HCT116 (cell line): Measurements from ENCODE around the gene RGP1. TPM values are rescaled to one million over a fixed set of nuclear protein-coding genes. Genes with fewer than 3 reads are reported as not detected.
A peak's percentile ranks its signal among the peaks of the same experiment; 100 is the strongest.

Source experiments
- ATAC-seq: fragments of 200-7000 bp; cut with Tn5 transposase; 2 replicates; pipeline ENCODE4 v1.9.1; 2020; ENCODE audit warnings: mild to moderate bottlenecking, moderate library complexity
- BruUV-seq: library from RNA; stranded (reverse); fragments of 400-500 nt; replicated peaks from 2 replicates; lab custom pipeline; 2021; lab: Mats Ljungman, UMichigan
- CTCF ChIA-PET: fragments of 300-600 bp; sonication (Branson Sonifier 250); formaldehyde crosslinking; loops from one replicate; lab custom pipeline; 2021; ENCODE audit warnings: antibody characterized with exemption; lab: Charles Lee
- POLR2A ChIA-PET: fragments of 300-600, 350-600 bp; sonication (Branson Sonifier 250); formaldehyde crosslinking; loops from one replicate; lab custom pipeline; 2021; ENCODE audit warnings: antibody characterized with exemption; lab: Charles Lee
- RAD21 ChIA-PET, 2 experiments: fragments of 300-600 bp; sonication (Branson Sonifier 250); formaldehyde crosslinking; loops; one replicate each; lab custom pipeline; 2023; ENCODE audit warnings: low total read pairs in 2 of 2; ENCODE audit not compliant: uncharacterized antibody in 2 of 2, unreplicated experiment in 2 of 2, low non-redundant PET in 1 of 2; lab: Charles Lee
- DNase-seq: peaks from one replicate; pipeline ENCODE4 v3.0.0-alpha.2; 2010; ENCODE audit warnings: low read depth, low spot score
- H2AFZ ChIP-seq: fragments of 200-600 bp; shearing (Covaris generic), sonication (generic); 2 replicates; pipeline ENCODE4 v1.6.1; 2017; ENCODE audit warnings: low read depth, mixed run types, mixed read lengths, antibody characterized with exemption, low read length; ENCODE audit not compliant: poor library complexity, severe bottlenecking
- H3K27ac ChIP-seq: 2 replicates; pipeline ENCODE4 v1.5.1; 2012; ENCODE audit warnings: low read depth, low read length
- H3K27me3 ChIP-seq: fragments of 200-600 bp; sonication (generic); 2 replicates; pipeline ENCODE4 v1.6.1; 2016; ENCODE audit warnings: mixed run types, low read length, mixed read lengths; ENCODE audit not compliant: insufficient read depth
- H3K36me3 ChIP-seq, 2 experiments: fragments of 200-500 bp in 1 of 2; fragments of 200-600 bp in 1 of 2; sonication (Bioruptor generic) in 1 of 2; sonication (generic) in 1 of 2; 2 replicates each; pipeline versions ENCODE4 v1.5.1 to v1.6.1; 2014 to 2016; ENCODE audit warnings: low read length in 2 of 2, inconsistent platforms in 1 of 2, mixed read lengths in 1 of 2, mixed run types in 1 of 2; ENCODE audit not compliant: insufficient read depth in 2 of 2, control insufficient read depth in 1 of 2
- H3K4me1 ChIP-seq, 2 experiments: fragments of 200-600 bp in 1 of 2; sonication (generic) in 1 of 2; 2 replicates each; pipeline versions ENCODE4 v1.5.1 to v1.6.1; 2012 to 2017; ENCODE audit warnings: low read length in 2 of 2, inconsistent platforms in 1 of 2, mild to moderate bottlenecking in 1 of 2, mixed read lengths in 1 of 2, mixed run types in 1 of 2, moderate library complexity in 1 of 2; ENCODE audit not compliant: insufficient read depth in 2 of 2, control insufficient read depth in 1 of 2
- H3K4me2 ChIP-seq: fragments of 200-600 bp; sonication (generic); 2 replicates; pipeline ENCODE4 v1.6.1; 2017; ENCODE audit warnings: mixed run types, low read length, mixed read lengths
- H3K4me3 ChIP-seq, 2 experiments: fragments of 200-600 bp in 1 of 2; sonication (generic) in 1 of 2; replicated peaks in 1 of 2; 2 replicates each; pipeline ENCODE4 v1.5.1; 2011 to 2016; ENCODE audit warnings: low read length in 2 of 2, control low read depth in 1 of 2, low read depth in 1 of 2, mild to moderate bottlenecking in 1 of 2, mixed read lengths in 1 of 2, mixed run types in 1 of 2
- H3K79me2 ChIP-seq: fragments of 200-600 bp; sonication (generic); 2 replicates; pipeline ENCODE4 v1.6.1; 2017; ENCODE audit warnings: mild to moderate bottlenecking, mixed run types, low read length, moderate library complexity, mixed read lengths; ENCODE audit not compliant: insufficient read depth
- H3K9ac ChIP-seq: fragments of 200-600 bp; sonication (generic); 2 replicates; pipeline ENCODE4 v1.6.1; 2016; ENCODE audit warnings: low read length, mixed read lengths
- H3K9me2 ChIP-seq: fragments of 200-600 bp; sonication (generic), shearing (Covaris generic); 2 replicates; pipeline ENCODE4 v1.6.1; 2017; ENCODE audit warnings: mixed run types, mild to moderate bottlenecking, moderate library complexity; ENCODE audit not compliant: insufficient read depth
- H3K9me3 ChIP-seq, 2 experiments: fragments of 200-500 bp in 1 of 2; fragments of 200-600 bp in 1 of 2; sonication (Bioruptor generic) in 1 of 2; sonication (generic) in 1 of 2; 2 replicates each; pipeline ENCODE4 v1.6.1; 2014 to 2017; ENCODE audit warnings: low read length in 2 of 2, mixed read lengths in 2 of 2, inconsistent platforms in 1 of 2, low read depth in 1 of 2, mild to moderate bottlenecking in 1 of 2, mixed run types in 1 of 2, moderate library complexity in 1 of 2; ENCODE audit not compliant: control insufficient read depth in 1 of 2, insufficient read depth in 1 of 2
- H4K20me1 ChIP-seq: fragments of 200-600 bp; sonication (generic), shearing (Covaris generic); 2 replicates; pipeline ENCODE4 v1.6.1; 2017; ENCODE audit warnings: mixed run types, mild to moderate bottlenecking, moderate library complexity; ENCODE audit not compliant: insufficient read depth
- CEBPB ChIP-seq: IDR thresholded peaks from 2 replicates; pipeline ENCODE4 v1.6.1; 2012; ENCODE audit warnings: low read depth
- ELF1 ChIP-seq: IDR thresholded peaks from 2 replicates; pipeline ENCODE4 v1.6.1; 2012; ENCODE audit warnings: low read depth, borderline replicate concordance
- POLR2AphosphoS5 ChIP-seq: IDR thresholded peaks from 2 replicates; pipeline ENCODE4 v1.6.1; 2011; ENCODE audit warnings: mild to moderate bottlenecking, low read depth, low read length, moderate library complexity
- SIN3A ChIP-seq: IDR thresholded peaks from 2 replicates; pipeline ENCODE4 v1.6.1; 2012; ENCODE audit warnings: low read depth
- SP1 ChIP-seq: IDR thresholded peaks from 2 replicates; pipeline ENCODE4 v1.6.1; 2012; ENCODE audit warnings: low read depth
- ZFX ChIP-seq: fragments of 450-650 bp; IDR thresholded peaks from 2 replicates; pipeline ENCODE4 v1.6.1; 2017
- ZNF274 ChIP-seq: fragments of 200-500 bp; sonication (Bioruptor generic); IDR thresholded peaks from 2 replicates; pipeline ENCODE4 v1.6.1; 2014; ENCODE audit warnings: mild to moderate bottlenecking, low read depth, low read length, inconsistent platforms
- intact Hi-C: fragments of 100-400 bp; cut with micrococcal nuclease; formaldehyde crosslinking; loops from 2 replicates; pipeline ENCODE4 v1.10.0; 2022
- total RNA-seq: library from RNA; stranded (reverse); gene quantifications from one replicate; pipeline ENCODE4 v1.2.1, GENCODE V29; 2021; ENCODE audit not compliant: unreplicated experiment
- TF ChIP-seq, protein P1 (sequence below): IDR thresholded peaks from 2 replicates; pipeline ENCODE4 v1.6.1; 2012

Gene RGP1
- total RNA-seq, 1 experiment from 2014 or later = 32.6 TPM

DNA sequence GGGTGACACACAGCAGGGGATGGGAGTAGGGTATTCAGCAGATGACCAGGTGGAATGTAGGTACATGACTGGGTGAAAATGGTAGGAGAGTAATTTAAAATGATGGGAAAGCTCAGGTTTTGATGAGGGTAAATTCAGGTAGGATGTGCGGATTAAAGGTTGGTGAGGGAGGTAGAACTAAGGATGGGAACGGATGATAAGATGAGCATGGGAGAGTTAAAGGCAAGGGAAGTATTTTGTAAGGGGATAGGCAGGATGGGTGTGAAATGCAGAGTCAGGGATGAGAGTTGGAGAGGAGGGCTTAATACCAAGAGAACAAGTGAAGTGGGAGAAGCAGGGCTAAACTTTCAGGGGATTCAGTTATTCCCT lies 18.6 kb upstream of the RGP1 start (continued):
- TF ChIP-seq ZFX (no peak), SP1 (no peak), CEBPB (no peak)
- TF ChIP-seq, all 23 proteins: peak for 0

DNA sequence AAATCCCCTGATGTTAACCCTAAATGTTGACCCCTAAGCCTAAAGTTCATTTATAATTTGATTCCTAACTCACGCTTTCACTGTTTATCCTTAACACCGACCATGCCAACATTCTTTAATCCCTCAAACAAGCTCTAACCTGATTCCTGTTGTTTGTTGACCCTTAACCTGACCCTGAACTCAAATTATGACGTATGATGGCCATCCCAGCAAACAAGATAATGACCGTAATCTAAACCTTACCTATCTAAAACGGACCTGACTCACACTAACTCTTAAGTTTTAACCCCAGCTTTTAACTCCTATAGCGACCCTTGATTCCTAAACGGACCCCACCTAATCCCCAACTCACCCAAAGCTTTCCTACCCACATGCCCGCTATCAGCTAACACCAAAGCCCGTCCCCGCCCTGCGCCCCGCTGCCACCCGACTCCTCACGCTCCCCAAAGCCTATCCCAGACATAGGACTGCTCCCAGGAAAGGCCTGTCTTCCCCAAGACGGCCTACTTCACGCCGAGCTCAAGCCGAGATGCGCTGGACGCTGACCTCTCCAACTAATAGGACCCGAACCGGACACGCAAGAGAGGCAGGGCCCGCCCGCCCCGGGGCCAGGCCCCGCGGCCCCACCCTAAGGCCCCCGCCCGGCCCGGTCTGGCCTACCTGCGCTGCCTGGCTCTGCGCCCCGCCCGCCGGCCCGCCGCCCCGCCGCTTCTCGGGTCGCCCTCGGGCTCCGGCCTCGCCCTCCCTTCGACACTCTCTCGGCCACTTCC lies 17.5 kb upstream of the RGP1 start:
- ChIA-PET POLR2A (interaction anchor here (1.0 to 2.6 kb wide), 9 partner anchors 17 to 213 kb away, joined by 3 to 23 read pairs (median 6); partner anchors contain the start of genes ARHGEF39, CCDC107, GBA2 and MSMP), CTCF (interaction anchor here (1.0 to 4.0 kb wide), 11 partner anchors 17 to 171 kb away, joined by 3 to 21 read pairs (median 6); partner anchors contain the start of genes ARHGEF39, CCDC107, GBA2 and RGP1), RAD21 (interaction anchor here in 1 of 2 experiments (1.1 to 1.2 kb wide), 2 partner anchors 35 to 67 kb away, joined by 3 read pairs; partner anchors contain the start of gene ARHGEF39)
- no peak overlapping the region for H2AFZ ChIP-seq
- no peak for DNase-seq
- peak overlapping the region; percentile 83 for H3K9ac ChIP-seq
- H3K4me3 ChIP-seq = peak overlapping the region; percentile 92 to 94
- H3K9me2 ChIP-seq = no peaks in the 10 kb centered on the region
- peak overlapping the region; percentile 90 for H3K27ac ChIP-seq
- H3K9me3 ChIP-seq = no peaks in the 10 kb centered on the region
- BruUV-seq = TSS peak; percentile 65
- no peaks in the 10 kb centered on the region for H3K27me3 ChIP-seq
- peaks cover 66% of the 10 kb centered on the region for H3K79me2 ChIP-seq
- no peaks in the 10 kb centered on the region for H4K20me1 ChIP-seq
- no peak for TF ChIP-seq SIN3A
- TF ChIP-seq POLR2AphosphoS5 = no peak
- TF ChIP-seq, protein P1, sequence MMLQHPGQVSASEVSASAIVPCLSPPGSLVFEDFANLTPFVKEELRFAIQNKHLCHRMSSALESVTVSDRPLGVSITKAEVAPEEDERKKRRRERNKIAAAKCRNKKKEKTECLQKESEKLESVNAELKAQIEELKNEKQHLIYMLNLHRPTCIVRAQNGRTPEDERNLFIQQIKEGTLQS = no peak
- TF ChIP-seq ZNF274 = no peak
- TF ChIP-seq ELF1 = no peak
- peak; percentile 84 for TF ChIP-seq ZFX
- 0 out of 2 replicates have a peak, but pooled peaks have one; percentile 0 for ATAC-seq
- H3K4me1 ChIP-seq = peaks cover 22 to 37% of the 10 kb centered on the region in 2 experiments
- H3K4me2 ChIP-seq = peak overlapping the region; percentile 81
- intact Hi-C loops = loop anchor here (1.0 kb wide), 2 partner anchors 18 to 74 kb away; partner anchors contain the start of genes GBA2 and RGP1
- peaks cover 11 to 18% of the 10 kb centered on the region in 2 experiments; a peak in 3 of 4 replicates for H3K36me3 ChIP-seq
